ENCODE measurements around the gene OR1E2.
"Not testable (repeated sequence)": the region's sequence is repeated elsewhere in the genome, so short reads cannot be mapped to it uniquely, and the experiment has no call there.

The OR1E2 gene

DNA sequence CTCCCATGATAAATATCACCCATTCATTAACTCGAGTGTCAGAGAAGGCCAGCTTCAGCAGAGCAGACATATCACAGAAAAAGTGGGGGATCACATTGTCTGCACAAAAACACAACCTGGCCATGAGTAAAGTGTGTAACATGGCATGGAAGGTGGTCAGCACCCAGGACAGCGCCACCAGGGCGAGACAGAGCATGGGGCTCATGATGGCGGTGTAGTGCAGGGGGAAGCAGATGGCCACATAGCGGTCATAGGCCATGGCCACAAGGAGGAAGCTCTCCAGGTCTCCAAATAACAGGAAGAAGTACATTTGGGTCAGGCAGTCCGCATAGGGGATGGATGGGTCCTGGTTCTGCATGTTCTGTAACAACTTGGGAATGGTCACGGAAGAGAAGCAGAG is 35.8 kb downstream of the OR1E2 start:
- not testable (repeated sequence) for DNase-seq

DNA sequence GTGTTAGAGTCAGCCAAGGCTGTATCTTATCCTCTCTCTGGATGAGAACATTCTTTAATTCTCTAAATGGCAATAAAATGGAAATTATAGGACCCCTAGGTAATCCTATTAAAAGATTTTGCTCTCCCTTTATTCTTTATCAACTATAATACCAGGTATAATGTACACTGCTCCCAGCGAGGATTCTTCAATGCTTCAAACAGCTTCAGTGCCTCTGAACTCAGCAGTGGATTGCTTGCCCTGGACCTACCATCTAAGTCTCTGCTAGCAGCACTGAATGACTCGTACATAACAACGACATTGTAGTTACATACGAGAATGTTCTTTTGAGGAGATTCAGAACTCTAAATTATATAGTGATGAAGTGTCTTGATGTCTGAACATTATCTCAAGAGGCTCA is 43.9 kb downstream of the OR1E2 start:
- no peak for DNase-seq

DNA sequence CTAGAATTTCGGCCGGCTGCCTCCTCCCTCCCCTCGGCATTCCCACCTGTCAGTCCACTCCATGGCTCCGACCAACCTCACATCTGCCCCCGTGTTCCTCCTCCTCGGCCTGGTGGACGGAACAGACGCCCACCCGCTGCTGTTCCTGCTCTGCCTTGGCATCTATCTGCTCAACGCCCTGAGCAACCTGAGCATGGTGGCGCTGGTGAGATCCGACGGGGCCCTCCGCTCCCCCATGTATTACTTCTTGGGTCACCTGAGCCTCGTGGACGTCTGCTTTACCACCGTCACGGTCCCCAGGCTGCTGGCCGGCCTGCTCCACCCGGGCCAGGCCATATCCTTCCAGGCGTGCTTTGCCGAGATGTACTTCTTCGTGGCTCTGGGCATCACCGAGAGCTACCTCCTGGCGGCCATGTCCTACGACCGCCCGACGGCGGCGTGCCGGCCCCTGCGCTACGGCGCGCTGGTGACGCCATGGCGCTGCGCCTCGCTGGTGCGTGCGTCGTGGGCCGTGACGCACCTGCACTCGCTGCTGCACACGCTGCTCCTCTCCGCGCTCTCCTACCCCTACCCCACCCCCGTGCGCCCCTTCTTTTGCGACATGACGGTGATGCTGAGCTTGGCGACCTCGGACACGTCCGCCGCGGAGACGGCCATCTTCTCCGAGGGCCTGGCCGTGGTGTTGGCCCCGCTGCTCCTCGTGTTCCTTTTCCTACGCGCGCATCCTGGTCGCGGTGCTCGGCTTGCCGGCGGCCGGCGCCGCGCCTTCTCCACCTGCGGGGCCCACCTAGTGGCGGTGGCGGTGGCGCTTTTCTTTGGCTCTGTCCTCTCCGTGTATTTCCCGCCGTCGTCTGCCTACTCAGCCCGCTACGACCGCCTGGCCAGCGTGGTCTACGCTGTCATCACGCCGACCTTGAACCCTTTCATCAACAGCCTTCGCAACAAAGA is 47.5 kb downstream of the OR1E2 start, which contains the start of gene OR3A2:
Gene OR3A2, minus strand, starts transcription at position 440 of the 948 bp plus-strand sequence.
- no peak for DNase-seq
